DOHH2 (cell line): ENCODE data around the gene CCR3.
A peak's percentile ranks its signal among the peaks of the same experiment; 100 is the strongest.

Experiments used
- H3F3A ChIP-seq: fragments of 200-600 bp; sonication (generic), shearing (Covaris generic); 2 replicates; pipeline ENCODE4 v1.6.0; 2016; ENCODE audit warnings: antibody characterized with exemption, mild to moderate bottlenecking; ENCODE audit not compliant: control insufficient read depth, insufficient read depth
- H3K27ac ChIP-seq: fragments of 200-600 bp; sonication (generic); 2 replicates; pipeline ENCODE4 v1.5.1; 2014; ENCODE audit warnings: low read depth, mild to moderate bottlenecking, low read length, moderate library complexity
- H3K27me3 ChIP-seq: fragments of 200-600 bp; sonication (generic); 2 replicates; pipeline ENCODE4 v1.6.1; 2014; ENCODE audit warnings: mild to moderate bottlenecking, low read length, mixed read lengths; ENCODE audit not compliant: control insufficient read depth
- H3K36me3 ChIP-seq: fragments of 200-600 bp; sonication (generic); 2 replicates; pipeline ENCODE4 v1.6.1; 2014; ENCODE audit warnings: mild to moderate bottlenecking, low read length, moderate library complexity, mixed read lengths; ENCODE audit not compliant: control insufficient read depth
- H3K4me1 ChIP-seq: fragments of 200-600 bp; sonication (generic); 2 replicates; pipeline ENCODE4 v1.6.1; 2014; ENCODE audit warnings: mild to moderate bottlenecking, low read length, mixed read lengths; ENCODE audit not compliant: control insufficient read depth
- H3K4me2 ChIP-seq: fragments of 200-600 bp; sonication (generic); 2 replicates; pipeline ENCODE4 v1.6.0; 2014; ENCODE audit warnings: mild to moderate bottlenecking, low read length, moderate library complexity
- H3K4me3 ChIP-seq: fragments of 200-600 bp; sonication (generic); 2 replicates; pipeline ENCODE4 v1.5.1; 2014; ENCODE audit warnings: mild to moderate bottlenecking, low read length, mixed read lengths
- H3K79me2 ChIP-seq: fragments of 200-600 bp; sonication (generic); 2 replicates; pipeline ENCODE4 v1.6.1; 2014; ENCODE audit warnings: mild to moderate bottlenecking, low read length, mixed read lengths; ENCODE audit not compliant: control insufficient read depth
- H3K9me2 ChIP-seq: fragments of 200-600 bp; sonication (generic); replicated peaks from 2 replicates; pipeline ENCODE4 v1.6.1; 2014; ENCODE audit warnings: mild to moderate bottlenecking, low read length, mixed read lengths; ENCODE audit not compliant: control insufficient read depth
- H3K9me3 ChIP-seq: fragments of 200-600 bp; sonication (generic); 2 replicates; pipeline ENCODE4 v1.6.1; 2014; ENCODE audit warnings: antibody characterized with exemption, low read length, mixed read lengths; ENCODE audit not compliant: control insufficient read depth, insufficient read depth
- H4K20me1 ChIP-seq: fragments of 200-600 bp; sonication (generic); 2 replicates; pipeline ENCODE4 v1.6.0; 2014; ENCODE audit warnings: low read depth, mild to moderate bottlenecking, antibody characterized with exemption, low read length, moderate library complexity; ENCODE audit not compliant: control insufficient read depth, insufficient read depth
- CTCF ChIP-seq: fragments of 200-600 bp; sonication (generic); IDR thresholded peaks from one replicate; pipeline ENCODE4 v1.5.1; 2014; ENCODE audit warnings: antibody characterized with exemption, mild to moderate bottlenecking, low read depth, low read length; ENCODE audit not compliant: poor library complexity, severe bottlenecking
- EZH2phosphoT487 ChIP-seq: fragments of 200-600 bp; sonication (generic); IDR thresholded peaks from 2 replicates; pipeline ENCODE4 v1.6.1; 2017; ENCODE audit warnings: borderline replicate concordance, mild to moderate bottlenecking, antibody characterized with exemption, low read length, moderate library complexity, mixed read lengths

Gene CCR3

GRCh38 chr3:46299608-46300460 lies 57.6 kb downstream of the CCR3 start:
- Histone ChIP-seq H3K79me2 (no peaks in the 10 kb centered on the region), H3K36me3 (no peaks in the 10 kb centered on the region), H4K20me1 (no peaks in the 10 kb centered on the region), H3K4me2 (no peak overlapping the region), H3K4me3 (no peak overlapping the region), H3K9me3 (no peaks in the 10 kb centered on the region), H3K27me3 (peaks cover 50% of the 10 kb centered on the region), H3K9me2 (no peaks in the 10 kb centered on the region), H3K27ac (no peak overlapping the region), H3F3A (no peaks in the 10 kb centered on the region), H3K4me1 (no peaks in the 10 kb centered on the region)
- TF ChIP-seq EZH2phosphoT487 (peak; percentile 84), CTCF (no peak)

GRCh38 chr3:46300461-46300789 lies 58.2 kb downstream of the CCR3 start:
- Histone ChIP-seq H3K9me2 (no peaks in the 10 kb centered on the region), H3K4me1 (no peaks in the 10 kb centered on the region), H3K79me2 (no peaks in the 10 kb centered on the region), H3K27me3 (peaks cover 51% of the 10 kb centered on the region), H3K9me3 (no peaks in the 10 kb centered on the region), H3F3A (no peaks in the 10 kb centered on the region), H3K4me3 (no peak overlapping the region), H3K4me2 (no peak overlapping the region), H4K20me1 (no peaks in the 10 kb centered on the region), H3K36me3 (no peaks in the 10 kb centered on the region), H3K27ac (no peak overlapping the region)
- TF ChIP-seq EZH2phosphoT487, result no peak
- no peak for TF ChIP-seq CTCF

GRCh38 chr3:46301122-46301835 lies 59.0 kb downstream of the CCR3 start:
- Histone ChIP-seq H3K4me1 (no peaks in the 10 kb centered on the region), H3K36me3 (no peaks in the 10 kb centered on the region), H3K79me2 (no peaks in the 10 kb centered on the region), H3K4me3 (no peak overlapping the region), H3K4me2 (no peak overlapping the region), H4K20me1 (no peaks in the 10 kb centered on the region), H3K9me3 (no peaks in the 10 kb centered on the region), H3K27me3 (peaks cover 53% of the 10 kb centered on the region), H3F3A (no peaks in the 10 kb centered on the region), H3K9me2 (no peaks in the 10 kb centered on the region), H3K27ac (no peak overlapping the region)
- no peak for TF ChIP-seq CTCF
- TF ChIP-seq EZH2phosphoT487, result no peak
